ENCODE data around the gene AMD1. TPM values are rescaled to one million over a fixed set of nuclear protein-coding genes. Genes with fewer than 3 reads are reported as not detected.

The AMD1 gene
- total and polyA plus RNA-seq, 9 of the 15 experiments (the other 6 are each of a cell fraction or from before 2014, with no cell fraction given) = 60.0 to 151 (median 85.6) TPM

GRCh38 chr6:110826236-110827129, 48.1 kb upstream of the AMD1 start:
- Histone ChIP-seq H3K36me3 (ENCODE audit: control insufficient read depth, insufficient read depth, low read length) (no peaks in the 10 kb centered on the region), H3K4me1 (replicated peaks in 1 of 2; ENCODE audit: control insufficient read depth in 2 of 2, insufficient read depth in 2 of 2, low read length in 2 of 2) (no peaks in the 10 kb centered on the region; a peak in 1 of 5 replicates), H3K79me2 (ENCODE audit: control insufficient read depth, insufficient read depth, low read length) (no peaks in the 10 kb centered on the region), H3K4me3 (no peak overlapping the region), H3K9me3 (replicated peaks; ENCODE audit: control insufficient read depth, insufficient read depth, low read depth, low read length) (no peaks in the 10 kb centered on the region), H3K27me3 (ENCODE audit: control insufficient read depth in 2 of 2, insufficient read depth in 2 of 2, low read length in 2 of 2) (no peaks in the 10 kb centered on the region), H2AFZ (ENCODE audit: low read depth, low read length) (peak overlapping the region; percentile 56; the same call in 1 of the 2 replicates), H3K27ac (ENCODE audit: extremely low read depth, low read depth, low read length) (no peak overlapping the region), H3K9me1 (ENCODE audit: control insufficient read depth, insufficient read depth, low read length) (no peaks in the 10 kb centered on the region), H4K20me1 (replicated peaks; ENCODE audit: control insufficient read depth, insufficient read depth, low read length) (no peaks in the 10 kb centered on the region), H3K9ac (ENCODE audit: insufficient read depth in 1 of 2, low read depth in 2 of 2, low read length in 2 of 2) (no peak overlapping the region), H3K4me2 (ENCODE audit: insufficient read depth, low read length) (no peak overlapping the region)
- no TSS peak for BruUV-seq (replicated peaks)
- POLR2A ChIA-PET = interaction anchor here (0.6 to 1.6 kb wide), 5 partner anchors 8 to 985 kb away, joined by 3 to 5 read pairs (median 4); partner anchors contain the start of genes AMD1 and CDK19
- intact Hi-C loops (cut with micrococcal nuclease) (no loop called here), in situ Hi-C loops (cut with MboI) (no loop called here)
- FAIRE-seq (no peak), DNase-seq (ENCODE audit: extremely low read depth in 1 of 4, low spot score in 3 of 4) (no peak), ATAC-seq (peak; percentile 56)
- 54% methylated on average over 3 of the region's 9 CpGs for WGBS (ENCODE audit: insufficient coverage, low coverage, missing lambda C conversion rate)
- CTCF ChIA-PET (ENCODE audit: low intra/inter-chr PET ratio) = no interaction called here
- no peak for TF ChIP-seq CREB5 (CRISPR knock-in tag; IDR thresholded peaks at IDR 0.05)
- peak; percentile 54; the same call in 1 of the 2 replicates for TF ChIP-seq ZFX (CRISPR knock-in tag; IDR thresholded peaks at IDR 0.05)
- no peak for TF ChIP-seq ZNF57 (CRISPR knock-in tag; IDR thresholded peaks at IDR 0.05)
- TF ChIP-seq ZNF408 (CRISPR knock-in tag; IDR thresholded peaks at IDR 0.05; ENCODE audit: low read depth) = no peak
- TF ChIP-seq PBX2 (CRISPR knock-in tag; IDR thresholded peaks at IDR 0.05; ENCODE audit: low read depth) = no peak
- TF ChIP-seq PBX2 (tag; conservative IDR thresholded peaks at IDR 0.05; ENCODE audit: low read depth) = peak; percentile 88
- peak; percentile 69 for TF ChIP-seq PKNOX1 (IDR thresholded peaks at IDR 0.05)
- TF ChIP-seq KLF10 (CRISPR knock-in tag; IDR thresholded peaks at IDR 0.05) = no peak
- TF ChIP-seq ZNF384 (IDR thresholded peaks at IDR 0.05; ENCODE audit: low read depth, low read length) = 0 out of 2 replicates have a peak, but pooled peaks have one; percentile 30
- TF ChIP-seq MEIS2 (IDR thresholded peaks at IDR 0.05; ENCODE audit: partially characterized antibody) = peak; percentile 85
- no peak for TF ChIP-seq ATF3 (IDR thresholded peaks at IDR 0.05)
- no peak for TF ChIP-seq ATF3 (CRISPR knock-in tag; conservative IDR thresholded peaks at IDR 0.05)
- TF ChIP-seq ZNF146 (CRISPR knock-in tag; IDR thresholded peaks at IDR 0.05; ENCODE audit: unreplicated experiment) = no peak
- TF ChIP-seq SMARCE1 (IDR thresholded peaks at IDR 0.05) = 0 out of 2 replicates have a peak, but pooled peaks have one; percentile 17
- TF ChIP-seq ZNF695 (CRISPR knock-in tag; IDR thresholded peaks at IDR 0.05) = no peak
